ENCODE measurements around the gene CEP63.

GRCh38 chr3:134605556-134605955, 119.7 kb downstream of the CEP63 start:
- TF ChIP-seq EZH2 (IDR thresholded peaks at IDR 0.05; ENCODE audit: low read depth, unreplicated experiment) = no peak
- no peak for TF ChIP-seq CTCF (conservative IDR thresholded peaks at IDR 0.05; ENCODE audit: low read depth in 2 of 2)
- no peak for TF ChIP-seq REST (IDR thresholded peaks at IDR 0.05; ENCODE audit: unreplicated experiment)
- TF ChIP-seq CREB1 (CRISPR knock-in tag; IDR thresholded peaks at IDR 0.05; ENCODE audit: low read depth) = no peak
- TF ChIP-seq EZH2phosphoT487 (IDR thresholded peaks at IDR 0.05; ENCODE audit: unreplicated experiment) = no peak
- TF ChIP-seq ZNF462 (CRISPR knock-in tag; IDR thresholded peaks at IDR 0.05) = no peak
